ENCODE measurements around the gene MBD3.

MBD3 gene

GRCh38 chr19:1619703-1620102 lies 27.0 kb upstream of the MBD3 start:
- in situ Hi-C loops (cut with HindIII; ENCODE audit: low sequenced_read_pairs) = no loop called here

GRCh38 chr19:1619094-1619439 lies 26.4 kb upstream of the MBD3 start:
- in situ Hi-C loops (cut with HindIII; ENCODE audit: low sequenced_read_pairs) = no loop called here

GRCh38 chr19:1618157-1619093 lies 25.8 kb upstream of the MBD3 start:
- in situ Hi-C loops (cut with HindIII; ENCODE audit: low sequenced_read_pairs) = no loop called here

- in situ Hi-C loops (cut with HindIII; ENCODE audit: low sequenced_read_pairs) = no loop called here
Observed at GRCh38 chr19:1616875-1617274, 24.2 kb upstream of the MBD3 start.

- in situ Hi-C loops (cut with HindIII; ENCODE audit: low sequenced_read_pairs) = no loop called here
Observed at GRCh38 chr19:1616396-1616795, 23.7 kb upstream of the MBD3 start.

GRCh38 chr19:1615156-1615765 lies 22.6 kb upstream of the MBD3 start:
- in situ Hi-C loops (cut with HindIII; ENCODE audit: low sequenced_read_pairs) = no loop called here

- in situ Hi-C loops (cut with HindIII; ENCODE audit: low sequenced_read_pairs) = no loop called here
Observed at GRCh38 chr19:1613808-1614570, 21.3 kb upstream of the MBD3 start.

GRCh38 chr19:1613146-1613545 lies 20.5 kb upstream of the MBD3 start:
- in situ Hi-C loops (cut with HindIII; ENCODE audit: low sequenced_read_pairs) = no loop called here

GRCh38 chr19:1612114-1613086 lies 19.7 kb upstream of the MBD3 start:
- in situ Hi-C loops (cut with HindIII; ENCODE audit: low sequenced_read_pairs) = no loop called here

GRCh38 chr19:1611353-1611752 lies 18.7 kb upstream of the MBD3 start:
- in situ Hi-C loops (cut with HindIII; ENCODE audit: low sequenced_read_pairs) = no loop called here

- in situ Hi-C loops (cut with HindIII; ENCODE audit: low sequenced_read_pairs) = no loop called here
Observed at GRCh38 chr19:1610579-1610978, 17.9 kb upstream of the MBD3 start.

GRCh38 chr19:1609680-1610474 lies 17.2 kb upstream of the MBD3 start:
- in situ Hi-C loops (cut with HindIII; ENCODE audit: low sequenced_read_pairs) = no loop called here

GRCh38 chr19:1609103-1609396 lies 16.4 kb upstream of the MBD3 start:
- in situ Hi-C loops (cut with HindIII; ENCODE audit: low sequenced_read_pairs) = no loop called here

- in situ Hi-C loops (cut with HindIII; ENCODE audit: low sequenced_read_pairs) = no loop called here
Observed at GRCh38 chr19:1608359-1609102, 15.9 kb upstream of the MBD3 start.

- in situ Hi-C loops (cut with HindIII; ENCODE audit: low sequenced_read_pairs) = no loop called here
Observed at GRCh38 chr19:1606138-1606651, 13.5 kb upstream of the MBD3 start.

GRCh38 chr19:1605236-1606137 lies 12.8 kb upstream of the MBD3 start, which contains the start of gene UQCR11:
TSS of gene UQCR11 (minus strand) at chr19:1605462. CDS start at chr19:1605409, 53 bp downstream.
- in situ Hi-C loops (cut with HindIII; ENCODE audit: low sequenced_read_pairs) = no loop called here

- in situ Hi-C loops (cut with HindIII; ENCODE audit: low sequenced_read_pairs) = no loop called here
Observed at GRCh38 chr19:1602091-1602707, 9.5 kb upstream of the MBD3 start.
